AG09319 (cell line): Measurements from ENCODE around the gene UNKL.

ENCODE experiments used
- DNase-seq: peaks from one replicate; pipeline ENCODE4 v3.0.0-alpha.2; 2010; ENCODE audit warnings: low read depth; ENCODE audit errors: extremely low read depth
- CTCF ChIP-seq: IDR thresholded peaks from 2 replicates; pipeline ENCODE4 v1.5.1; 2011; ENCODE audit warnings: low read depth, mild to moderate bottlenecking, inconsistent platforms, low read length, moderate library complexity

UNKL gene

DNA sequence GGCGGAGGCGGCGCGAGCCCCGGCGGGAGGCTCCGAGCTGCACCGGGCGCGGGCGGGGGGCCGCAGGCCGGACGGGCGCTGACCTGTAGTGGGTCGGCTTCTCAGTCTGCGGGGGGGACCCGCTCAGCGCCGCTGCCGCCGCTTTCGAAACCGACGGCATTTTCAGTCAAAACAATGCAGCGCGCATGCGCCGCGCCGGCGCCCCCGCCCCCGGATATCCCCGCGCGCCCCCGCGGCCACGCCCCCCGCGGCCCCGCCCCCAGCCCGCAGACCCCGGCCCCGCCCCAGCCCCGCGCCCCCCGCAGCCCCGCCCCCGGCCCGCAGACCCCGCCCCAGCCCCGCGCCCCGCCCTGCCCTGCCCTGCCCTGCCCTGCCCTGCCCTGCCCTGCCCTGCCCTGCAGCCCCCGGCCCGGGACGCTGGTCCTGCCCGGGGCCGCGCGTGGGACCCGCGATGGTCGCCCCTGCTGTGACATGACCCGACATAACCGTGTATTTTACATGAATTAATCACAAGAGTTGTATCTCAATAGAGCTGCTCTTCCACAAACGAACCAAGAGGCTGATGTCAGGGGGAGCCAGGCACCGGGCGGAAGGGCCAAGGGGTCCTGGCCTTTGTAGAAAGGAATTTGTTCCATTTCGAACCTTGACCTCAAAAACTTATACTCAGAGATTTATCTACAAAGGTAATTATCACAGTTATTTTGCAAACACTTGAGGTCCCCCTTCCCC lies at the start of gene UNKL:
TSS of gene UNKL (minus strand) at position 173 of the 729 bp plus-strand sequence. CDS start at position 160, 13 bp downstream.
- no peak for TF ChIP-seq CTCF
- DNase-seq = no peak

- DNase-seq = no peak
- no peak for TF ChIP-seq CTCF
Observed at GRCh38 chr16:1461146-1461545, 46.6 kb upstream of the UNKL start.

DNA sequence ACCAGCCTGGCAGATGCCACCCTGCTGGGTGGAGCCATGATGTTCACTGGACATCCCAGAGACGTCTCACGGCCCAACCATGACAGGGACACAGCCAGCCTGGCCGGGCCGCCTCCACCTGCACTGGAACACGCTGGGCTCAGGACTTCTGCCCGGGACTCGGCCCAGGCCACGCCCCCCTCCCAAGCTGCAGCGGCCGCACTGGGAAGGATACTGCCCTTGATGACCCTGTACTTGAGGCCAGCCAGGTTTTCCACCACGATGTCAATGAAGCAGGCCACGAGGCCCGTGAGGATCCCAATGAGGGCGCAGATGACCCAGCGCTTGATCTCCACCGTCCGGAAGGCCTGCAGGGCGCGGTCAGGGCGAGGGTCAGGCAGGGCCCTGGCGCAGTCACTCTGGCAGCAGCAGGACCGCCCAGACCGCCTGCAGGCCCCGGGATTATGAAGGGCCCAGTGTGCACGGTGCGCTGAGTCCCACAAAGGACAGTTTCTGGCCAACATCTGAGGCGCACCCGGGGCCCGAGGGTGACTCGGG lies 46.2 kb upstream of the UNKL start:
- no peak for DNase-seq
- no peak for TF ChIP-seq CTCF

DNA sequence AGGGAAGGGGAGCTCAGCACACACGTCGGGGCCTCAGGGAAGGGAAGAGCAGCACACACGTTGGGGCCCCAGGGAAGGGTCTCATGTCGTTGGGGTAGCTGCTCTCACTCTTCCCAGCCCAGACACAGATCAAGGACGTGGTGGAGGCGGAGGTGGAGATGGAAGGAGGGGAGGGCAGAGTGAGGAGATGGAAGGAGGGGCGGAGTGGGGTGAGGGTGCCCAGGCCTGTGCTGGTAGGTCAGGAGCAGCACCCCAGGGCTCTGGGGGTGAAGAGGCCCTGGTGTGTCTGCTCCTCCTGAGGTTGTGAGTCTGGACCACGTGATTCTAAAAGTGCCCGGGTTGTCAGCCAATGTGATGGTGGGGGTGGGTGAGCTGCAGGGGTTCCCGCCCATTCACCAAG lies 45.5 kb upstream of the UNKL start:
- TF ChIP-seq CTCF = no peak

GRCh38 chr16:1458977-1459341 lies 44.5 kb upstream of the UNKL start:
- DNase-seq = no peak
- no peak for TF ChIP-seq CTCF

More for the DNA sequence above, 45.5 kb upstream of the UNKL start:
- no peak for DNase-seq

- no peak for TF ChIP-seq CTCF
- no peak for DNase-seq
Observed at GRCh38 chr16:1458336-1458976, 44.0 kb upstream of the UNKL start.

- no peak for TF ChIP-seq CTCF
- no peak for DNase-seq
Observed at GRCh38 chr16:1457489-1458245, 43.2 kb upstream of the UNKL start.
